ENCODE results near the gene FSIP1. TPM values are rescaled to one million over a fixed set of nuclear protein-coding genes. Genes with fewer than 3 reads are reported as not detected.

Gene FSIP1
- total RNA-seq, 1 donor from 2014 or later, result 0.85 TPM

DNA sequence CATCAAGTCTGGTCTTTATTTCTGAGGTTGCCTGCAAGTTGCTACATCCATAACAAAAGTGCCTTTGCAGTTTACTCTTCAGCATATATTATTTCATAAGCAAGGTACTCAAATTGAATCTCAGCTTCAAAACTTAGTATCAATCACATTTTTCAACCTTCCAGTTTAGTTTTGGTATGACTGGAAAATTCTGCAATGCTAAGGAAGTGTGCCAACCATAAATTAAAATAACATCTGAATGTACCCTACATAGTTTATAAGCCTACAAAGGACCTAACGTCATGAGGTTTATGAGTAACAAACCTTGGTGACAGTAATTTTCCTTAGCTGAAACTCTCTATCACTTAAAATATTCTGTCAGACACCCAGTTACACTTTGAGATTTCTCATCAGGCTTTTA, 138.9 kb downstream of the FSIP1 start:
- DNase-seq, result no peak

GRCh38 chr15:39642011-39642640, 140.5 kb downstream of the FSIP1 start:
- DNase-seq, result peak; percentile 72

DNA sequence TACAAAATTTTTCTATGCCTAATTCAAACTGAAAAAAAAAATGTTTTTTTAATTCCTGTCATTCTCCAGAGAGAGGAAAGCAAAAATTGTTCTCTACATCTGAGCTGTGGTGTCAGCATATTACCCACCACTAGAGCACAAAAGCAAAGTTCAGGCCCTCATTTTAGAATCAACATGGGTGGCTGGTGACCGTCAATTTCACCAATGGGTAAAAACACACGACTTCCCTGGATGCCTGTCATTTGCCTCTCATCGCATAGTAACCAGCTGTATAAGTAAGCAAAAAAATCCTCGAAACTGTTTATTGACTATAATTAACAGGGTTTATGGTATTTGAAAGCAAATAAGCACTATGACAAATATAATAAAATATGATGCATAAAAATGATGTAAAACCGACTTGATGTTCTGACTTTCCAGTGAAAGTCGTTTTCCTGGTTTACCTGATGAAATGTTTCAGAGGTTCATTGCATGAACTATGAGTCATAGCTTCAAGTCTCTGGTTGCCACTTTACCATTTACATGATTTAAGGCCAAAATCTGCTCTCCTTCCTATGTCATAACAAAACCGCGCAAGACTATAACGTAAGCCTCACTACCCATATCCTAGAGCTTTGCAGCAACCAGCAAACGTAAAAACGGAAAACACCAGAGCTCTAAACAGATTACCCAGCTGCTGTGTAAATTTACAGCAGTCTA, 141.3 kb downstream of the FSIP1 start:
- DNase-seq, result peak; percentile 17

- no peak for DNase-seq
These were observed 142.0 kb downstream of the FSIP1 start for GRCh38 chr15:39640665-39641064.

DNA sequence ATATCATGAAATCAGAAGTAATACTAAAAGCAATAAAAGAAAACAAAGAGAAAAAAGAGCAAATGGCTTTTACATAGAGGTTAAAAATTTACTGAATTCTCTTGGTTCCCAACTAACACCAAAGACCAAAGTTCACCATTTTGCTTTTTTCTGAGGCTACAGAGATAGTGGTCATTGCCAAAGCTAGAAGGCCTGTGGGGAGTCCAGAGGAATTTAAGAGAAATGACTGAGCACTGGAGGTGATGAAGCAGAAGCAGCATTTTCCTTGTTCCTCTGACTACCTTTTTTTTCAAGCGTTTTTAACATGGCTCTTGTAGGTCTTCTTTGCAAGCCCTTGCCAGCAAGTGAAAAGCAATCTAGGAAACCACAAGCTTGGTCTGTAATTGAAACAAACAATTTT, 143.6 kb downstream of the FSIP1 start:
- DNase-seq, result no peak

DNA sequence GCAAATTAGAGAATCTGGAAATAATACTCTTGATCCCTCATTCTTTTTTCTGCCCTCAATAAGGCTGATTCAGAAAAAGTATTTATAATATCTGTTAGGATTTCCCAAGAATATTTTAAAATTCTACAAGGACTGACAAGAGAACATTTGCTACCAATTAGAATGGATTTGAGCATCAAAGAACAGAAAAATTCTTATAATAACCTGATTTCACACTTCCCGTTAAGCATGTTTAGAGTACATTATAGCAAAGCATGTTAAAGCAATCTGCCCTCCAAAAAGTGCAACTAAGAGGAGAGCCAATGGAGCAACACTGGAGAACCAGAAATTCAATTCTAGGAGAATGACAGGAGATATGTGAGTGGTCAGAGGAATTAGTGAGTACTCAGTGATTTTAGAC, 144.6 kb downstream of the FSIP1 start:
- no peak for DNase-seq

- no peak for DNase-seq
These were observed 151.3 kb downstream of the FSIP1 start for GRCh38 chr15:39631357-39631756.

GRCh38 chr15:39629906-39630305, 152.7 kb downstream of the FSIP1 start:
- DNase-seq, result no peak

DNA sequence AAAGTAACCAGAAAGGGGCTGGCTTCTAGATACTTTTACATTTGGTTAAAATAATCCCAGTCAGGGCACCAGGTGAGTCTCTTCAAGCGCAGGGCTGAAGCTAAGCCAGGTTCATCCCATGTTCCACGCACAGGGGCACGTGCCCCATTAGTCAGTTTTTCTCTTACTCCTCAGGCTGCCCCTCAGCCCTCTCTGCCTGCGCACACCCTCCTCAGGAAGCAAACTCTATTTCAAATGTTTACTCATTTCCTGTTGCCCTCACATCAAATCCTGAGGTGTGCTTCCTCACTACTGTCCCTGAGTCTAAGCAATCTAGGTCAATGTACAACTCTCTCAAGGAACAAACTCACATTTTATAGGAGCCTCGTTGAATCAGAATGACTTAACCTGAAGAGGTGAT, 153.3 kb downstream of the FSIP1 start:
- DNase-seq, result peak; percentile 91

- peak; percentile 25 for DNase-seq
These were observed 153.9 kb downstream of the FSIP1 start for GRCh38 chr15:39628546-39629257.

DNA sequence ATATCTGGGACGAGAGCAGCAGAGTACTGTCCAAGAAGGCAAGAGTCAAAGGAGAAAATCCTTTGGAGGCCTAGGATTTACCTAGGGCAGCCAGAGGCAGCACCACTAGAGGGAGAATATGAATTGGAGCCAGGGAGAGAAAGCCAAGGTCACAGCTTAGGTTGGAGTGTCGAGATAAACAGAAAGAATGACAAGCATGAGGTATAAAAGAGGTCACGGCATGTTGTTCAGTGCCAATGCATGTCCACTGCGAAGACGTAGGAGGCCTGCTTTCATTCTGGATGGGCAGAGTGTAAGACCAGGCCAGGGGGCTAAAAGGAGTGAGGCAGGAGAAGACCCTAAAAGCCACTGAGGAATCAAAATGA, 154.5 kb downstream of the FSIP1 start:
- DNase-seq, result peak; percentile 30

DNA sequence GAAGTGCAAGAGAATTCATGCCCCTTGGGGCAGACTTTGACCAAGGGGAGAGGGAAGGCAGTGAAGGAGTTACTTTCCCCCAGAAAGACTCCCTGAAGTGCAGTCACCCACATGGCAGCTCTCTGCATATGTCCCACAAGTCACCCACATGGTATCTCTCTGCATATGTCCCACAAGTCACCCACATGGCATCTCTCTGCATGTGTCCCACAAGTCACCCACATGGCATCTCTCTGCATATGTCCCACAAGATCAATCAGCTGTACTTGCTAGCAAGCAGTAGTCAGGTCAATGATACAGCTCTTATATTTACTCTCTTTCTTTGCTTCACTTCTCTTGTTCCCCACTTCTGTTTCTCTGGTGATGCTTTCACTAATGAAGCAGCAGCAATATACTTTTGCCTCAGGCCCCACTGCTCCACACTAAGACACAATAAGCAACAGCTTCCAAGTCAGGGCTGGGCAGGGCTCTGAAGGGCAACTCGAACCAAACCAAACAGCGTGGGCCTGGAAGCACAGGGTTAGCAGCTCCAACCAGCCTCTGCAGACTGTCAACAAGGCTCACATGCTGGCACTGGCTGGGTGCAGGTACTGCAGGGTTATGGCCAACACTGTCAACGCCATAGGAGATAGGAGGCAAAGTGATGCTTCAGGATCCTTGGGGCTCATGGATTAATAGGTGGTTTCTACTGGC, 155.0 kb downstream of the FSIP1 start:
- no peak for DNase-seq

DNA sequence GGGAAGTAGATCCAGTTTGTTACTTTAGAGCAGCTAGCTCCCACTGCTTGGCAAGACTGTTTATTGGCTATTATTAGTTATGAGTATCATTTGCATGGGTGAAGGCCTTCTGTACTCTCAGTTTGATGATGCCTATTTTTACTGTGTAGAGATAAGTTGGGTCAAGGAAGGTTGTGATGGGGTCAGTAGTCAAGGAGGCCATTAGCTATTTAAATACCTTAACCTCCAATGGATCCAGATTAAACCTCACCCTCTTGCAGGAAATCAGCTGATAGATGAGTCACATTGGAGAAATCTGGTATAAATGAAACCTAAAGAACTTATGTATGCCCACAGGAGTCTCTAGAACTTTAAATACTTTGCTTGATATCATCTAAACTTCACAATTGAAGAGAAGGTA, 156.8 kb downstream of the FSIP1 start:
- DNase-seq, result peak; percentile 46

DNA sequence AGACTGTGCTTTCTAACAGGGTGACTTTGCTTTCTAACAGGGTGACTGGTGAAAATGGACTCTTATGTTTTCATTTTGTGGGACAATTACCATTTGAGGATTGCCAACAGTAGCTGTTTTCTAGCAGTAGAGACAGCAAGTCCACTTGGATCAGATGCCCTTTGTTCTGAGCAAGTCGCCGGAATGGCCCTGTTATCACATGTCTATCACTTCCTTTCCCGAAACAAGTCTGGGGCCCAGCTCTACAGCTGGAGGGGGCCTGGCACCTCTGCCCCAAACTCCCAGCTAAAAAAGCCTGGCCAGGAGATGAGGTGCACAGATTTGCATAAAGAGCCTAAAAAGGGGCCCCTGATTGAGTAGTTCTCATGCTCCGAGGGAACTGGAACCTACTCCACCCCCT, 157.2 kb downstream of the FSIP1 start:
- DNase-seq, result peak; percentile 36

- peak; percentile 98 for DNase-seq
These were observed 157.8 kb downstream of the FSIP1 start for GRCh38 chr15:39624806-39625205.

GRCh38 chr15:39623529-39623931, 159.1 kb downstream of the FSIP1 start:
- DNase-seq, result no peak

DNA sequence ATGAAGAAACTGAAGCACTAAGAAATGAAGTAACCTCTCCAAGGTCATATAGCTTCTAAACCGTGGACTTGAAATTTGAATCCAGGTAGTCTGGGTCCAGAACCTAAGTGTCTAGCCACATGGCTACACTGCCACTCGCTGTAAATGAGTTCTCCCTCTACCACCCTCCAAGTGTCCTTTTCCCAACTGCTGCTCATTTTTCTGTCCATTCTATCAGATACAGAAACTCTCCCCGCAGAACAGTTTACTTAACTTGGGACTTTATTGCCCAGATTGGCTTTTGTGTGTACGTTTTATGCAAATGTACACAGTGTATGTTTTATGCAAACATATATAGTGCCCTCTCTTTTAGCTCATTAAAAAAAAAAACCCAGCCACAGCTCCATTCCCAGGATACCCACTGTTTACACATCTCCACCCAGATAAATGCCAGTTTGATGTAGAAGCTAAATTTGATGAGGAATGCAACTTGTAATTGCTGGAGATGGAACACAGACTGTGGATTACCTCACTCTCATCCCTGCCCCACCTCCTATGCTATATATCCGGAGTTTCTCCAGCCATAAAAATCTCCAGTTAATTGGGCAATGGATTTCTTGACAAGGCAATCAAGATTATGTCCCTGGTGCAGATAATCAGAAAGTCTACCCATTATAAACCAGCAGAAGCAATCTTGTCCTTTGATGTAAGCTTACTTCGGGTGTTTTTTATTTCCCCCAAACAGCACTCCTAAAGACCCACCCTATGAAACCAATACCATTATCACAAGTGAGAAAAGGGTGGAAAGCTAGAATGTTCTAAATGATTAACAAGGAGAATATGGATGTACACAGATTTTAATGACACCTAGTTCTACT, 159.8 kb downstream of the FSIP1 start:
- DNase-seq, result no peak

GRCh38 chr15:39621976-39622375, 160.7 kb downstream of the FSIP1 start:
- DNase-seq, result no peak

DNA sequence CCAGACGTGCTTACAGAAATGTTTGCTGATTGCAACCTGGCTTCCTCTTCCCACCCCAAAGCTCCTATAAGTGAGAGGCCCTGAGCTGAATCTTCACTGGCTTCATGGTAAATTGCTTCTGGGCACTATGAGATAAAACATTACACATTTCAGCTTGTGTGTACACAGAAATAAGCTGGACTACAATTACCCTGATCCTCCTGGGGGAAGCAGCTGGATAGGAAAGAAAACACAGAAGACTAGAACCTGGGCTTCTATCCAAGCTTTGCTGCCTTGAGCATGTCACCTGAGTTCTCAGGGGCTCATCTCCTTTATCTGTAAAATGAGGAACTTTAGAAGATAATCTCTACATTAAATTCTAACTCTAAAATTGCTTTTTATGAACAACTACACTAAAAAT, 161.4 kb downstream of the FSIP1 start:
- peak; percentile 80 for DNase-seq

GRCh38 chr15:39618063-39618823, 164.4 kb downstream of the FSIP1 start:
- no peak for DNase-seq

DNA sequence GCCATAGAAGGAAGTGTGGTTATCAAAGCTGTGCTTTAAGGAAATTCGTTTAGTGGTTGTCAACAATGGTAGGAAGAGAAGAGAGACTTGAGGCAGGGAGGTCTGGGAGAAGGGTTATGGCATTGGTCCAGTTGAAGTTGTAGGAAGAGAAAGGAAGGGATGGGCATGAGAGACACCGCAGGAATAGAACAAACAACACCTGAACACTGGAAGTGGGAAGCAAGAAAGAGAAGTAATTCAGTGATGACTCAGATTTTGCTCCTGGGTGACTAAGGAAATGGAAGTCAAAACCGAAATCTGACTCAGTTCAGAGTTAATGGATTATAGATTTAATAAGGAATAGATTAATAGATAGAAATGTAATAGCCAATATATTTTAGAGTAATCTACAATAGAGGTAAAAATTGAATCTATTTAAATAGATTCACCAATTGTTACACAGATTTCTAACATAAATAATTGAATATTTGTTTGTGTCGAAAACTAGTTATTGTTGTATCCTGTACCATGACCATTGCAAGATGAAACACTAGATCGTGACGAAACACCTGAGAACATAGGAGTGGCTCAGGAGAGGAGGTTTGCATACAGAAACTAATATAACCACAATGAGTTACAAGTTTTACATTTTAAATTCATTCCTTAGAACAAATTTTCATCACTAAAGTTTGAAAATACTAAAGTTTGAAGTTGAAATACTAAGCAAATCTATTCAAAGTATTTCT, 165.7 kb downstream of the FSIP1 start:
- DNase-seq, result peak; percentile 56
